GM23338 (cell line): ENCODE data around the gene FER. TPM values are rescaled to one million over a fixed set of nuclear protein-coding genes. Genes with fewer than 3 reads are reported as not detected.
A peak's percentile ranks its signal among the peaks of the same experiment; 100 is the strongest.

Source experiments
- ATAC-seq: fragments of 200-7000 bp; cut with Tn5 transposase; 3 replicates; pipeline ENCODE4 v1.9.1; 2020
- DNase-seq: peaks from one replicate; pipeline ENCODE4 v3.0.0-alpha.2; 2015; ENCODE audit warnings: low spot score
- H2AFZ ChIP-seq: fragments of 200-600 bp; sonication (generic); 2 replicates; pipeline ENCODE4 v1.8.0; 2016; ENCODE audit warnings: antibody characterized with exemption, mild to moderate bottlenecking, moderate library complexity
- H3F3A ChIP-seq: fragments of 200-600 bp; sonication (generic); replicated peaks from 2 replicates; pipeline ENCODE4 v1.8.0; 2017; ENCODE audit warnings: antibody characterized with exemption, mixed run types, low read depth
- H3K27ac ChIP-seq: fragments of 200-600 bp; sonication (generic); 2 replicates; pipeline ENCODE4 v1.6.1; 2016; ENCODE audit warnings: low read depth
- H3K27me3 ChIP-seq: fragments of 200-600 bp; sonication (generic); 2 replicates; pipeline ENCODE4 v1.8.0; 2016; ENCODE audit warnings: mild to moderate bottlenecking, mixed run types, moderate library complexity; ENCODE audit not compliant: insufficient read depth
- H3K36me3 ChIP-seq: fragments of 200-600 bp; sonication (generic); 2 replicates; pipeline ENCODE4 v1.8.0; 2016; ENCODE audit warnings: mild to moderate bottlenecking; ENCODE audit not compliant: insufficient read depth
- H3K4me1 ChIP-seq: fragments of 200-600 bp; sonication (generic); 2 replicates; pipeline ENCODE4 v1.8.0; 2016; ENCODE audit warnings: mild to moderate bottlenecking, moderate library complexity; ENCODE audit not compliant: insufficient read depth
- H3K4me2 ChIP-seq: fragments of 200-600 bp; sonication (generic); 2 replicates; pipeline ENCODE4 v1.7.1; 2017; ENCODE audit warnings: mixed run types
- H3K4me3 ChIP-seq: fragments of 200-600 bp; sonication (generic); 2 replicates; pipeline ENCODE4 v1.6.1; 2016; ENCODE audit warnings: mixed run types
- H3K79me2 ChIP-seq: fragments of 200-600 bp; sonication (generic); replicated peaks from 2 replicates; pipeline ENCODE4 v1.8.0; 2017; ENCODE audit warnings: mild to moderate bottlenecking; ENCODE audit not compliant: insufficient read depth
- H3K9me2 ChIP-seq: fragments of 200-600 bp; sonication (generic); 2 replicates; pipeline ENCODE4 v1.8.0; 2017; ENCODE audit not compliant: insufficient read depth
- H4K20me1 ChIP-seq: fragments of 200-600 bp; sonication (generic); replicated peaks from 2 replicates; pipeline ENCODE4 v1.8.0; 2017; ENCODE audit warnings: mild to moderate bottlenecking; ENCODE audit not compliant: insufficient read depth
- H3K27ac Mint-ChIP-seq: 2 replicates; pipeline ENCODE4 v1.8.0; 2020; ENCODE audit warnings: inconsistent platforms, mild to moderate bottlenecking, moderate library complexity, mixed read lengths
- H3K27me3 Mint-ChIP-seq: 3 replicates; pipeline ENCODE4 v1.8.0; 2022; ENCODE audit warnings: low read depth, mild to moderate bottlenecking, moderate library complexity, mixed read lengths, inconsistent platforms; ENCODE audit not compliant: insufficient read depth, poor library complexity
- H3K36me3 Mint-ChIP-seq: 3 replicates; pipeline ENCODE4 v1.8.0; 2021; ENCODE audit warnings: low read depth, mild to moderate bottlenecking, inconsistent platforms, moderate library complexity, mixed read lengths
- H3K4me1 Mint-ChIP-seq: 3 replicates; pipeline ENCODE4 v1.8.0; 2020; ENCODE audit warnings: mild to moderate bottlenecking, inconsistent platforms, mixed read lengths
- H3K4me3 Mint-ChIP-seq: 3 replicates; pipeline ENCODE4 v1.8.0; 2021; ENCODE audit warnings: moderate library complexity, mild to moderate bottlenecking, inconsistent platforms, mixed read lengths
- H3K9me3 Mint-ChIP-seq: 3 replicates; pipeline ENCODE4 v1.8.0; 2020; ENCODE audit warnings: moderate library complexity, mild to moderate bottlenecking, inconsistent platforms, mixed read lengths
- CREB1 ChIP-seq: fragments of 250-450 bp; sonication (Bioruptor Pico); IDR thresholded peaks from 2 replicates; pipeline ENCODE4 v1.5.0; 2020; ENCODE audit warnings: low read depth, mild to moderate bottlenecking, moderate library complexity
- CTCF ChIP-seq, 2 experiments: fragments of 200-600 bp in 1 of 2; sonication (generic) in 1 of 2; conservative IDR thresholded peaks; 2 replicates each; pipeline versions ENCODE4 v1.5.1 to v1.6.1; 2016 to 2017; ENCODE audit warnings: antibody characterized with exemption in 2 of 2, low read depth in 2 of 2, mild to moderate bottlenecking in 2 of 2, moderate library complexity in 1 of 2
- EZH2 ChIP-seq: fragments of 200-600 bp; sonication (generic); IDR thresholded peaks from one replicate; pipeline ENCODE4 v1.8.0; 2017; ENCODE audit warnings: antibody characterized with exemption, mild to moderate bottlenecking, low read depth; ENCODE audit not compliant: unreplicated experiment
- EZH2phosphoT487 ChIP-seq: fragments of 200-600 bp; sonication (generic); IDR thresholded peaks from one replicate; pipeline ENCODE4 v1.8.1; 2018; ENCODE audit warnings: antibody characterized with exemption; ENCODE audit not compliant: unreplicated experiment
- JUNB ChIP-seq: IDR thresholded peaks from one replicate; pipeline ENCODE4 v1.6.1; 2016; ENCODE audit warnings: antibody characterized with exemption; ENCODE audit not compliant: unreplicated experiment
- NANOG ChIP-seq: IDR thresholded peaks from 2 replicates; pipeline ENCODE4 v1.6.1; 2016; ENCODE audit warnings: antibody characterized with exemption, borderline replicate concordance
- POLR2AphosphoS5 ChIP-seq: IDR thresholded peaks from 2 replicates; pipeline ENCODE4 v1.6.1; 2016; ENCODE audit warnings: antibody characterized with exemption, low read depth
- REST ChIP-seq: IDR thresholded peaks from one replicate; pipeline ENCODE4 v1.6.1; 2018; ENCODE audit warnings: antibody characterized with exemption; ENCODE audit not compliant: unreplicated experiment
- STAT1 ChIP-seq: IDR thresholded peaks from one replicate; pipeline ENCODE4 v1.6.1; 2016; ENCODE audit warnings: antibody characterized with exemption; ENCODE audit not compliant: unreplicated experiment
- ZNF114 ChIP-seq: fragments of 250-450 bp; sonication (Bioruptor Pico); IDR thresholded peaks from 2 replicates; pipeline ENCODE4 v1.5.0; 2020; ENCODE audit warnings: mild to moderate bottlenecking, moderate library complexity
- ZNF331 ChIP-seq: fragments of 250-450 bp; sonication (Bioruptor Pico); IDR thresholded peaks from 2 replicates; pipeline ENCODE4 v1.5.0; 2020; ENCODE audit warnings: low read depth, mild to moderate bottlenecking, moderate library complexity
- polyA plus RNA-seq: library from polyadenylated mRNA; unstranded; fragments of >200 nt; fragmentation: Nextera tagmentation; extraction: Ambion mirVana; gene quantifications from 2 replicates; pipeline ENCODE4 v1.2.1, GENCODE V29; 2016
- total RNA-seq: library from RNA; depleted of rRNA; stranded (reverse); fragments of >200 nt; shearing (Covaris generic); gene quantifications from 2 replicates; pipeline ENCODE4 v1.2.3, GENCODE V29; 2014
- TF ChIP-seq, protein P1 (sequence below): IDR thresholded peaks from 2 replicates; pipeline ENCODE4 v1.6.1; 2016; ENCODE audit warnings: antibody characterized with exemption

Gene FER
- total and polyA plus RNA-seq, 2 experiments from 2014 or later, result 17.4 to 34.8 TPM

DNA sequence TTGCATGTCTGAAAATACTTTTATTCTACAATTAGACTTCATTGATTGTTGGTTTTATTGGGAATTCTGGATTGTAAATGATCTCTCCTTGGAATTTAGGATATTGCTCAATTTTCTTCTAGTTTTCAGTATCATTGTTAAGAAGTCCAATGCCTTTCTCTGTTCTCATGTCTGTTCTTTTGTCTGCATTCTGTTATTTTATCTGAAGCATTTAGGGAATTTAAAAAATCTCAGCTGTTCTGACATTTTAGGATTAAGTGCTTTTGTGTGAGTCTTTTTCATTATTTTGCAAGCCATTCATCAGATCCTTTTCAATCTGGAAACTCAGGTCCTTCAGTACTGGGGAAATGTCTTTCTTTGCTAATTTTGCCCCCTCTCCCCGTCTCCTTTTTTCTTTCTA, 4.4 kb upstream of the FER start:
- peak overlapping the region; percentile 66 for H3K27ac ChIP-seq
- Mint-ChIP-seq H3K4me3 (no peak overlapping the region), H3K9me3 (peaks cover 3% of the 10 kb centered on the region), H3K27me3 (no peaks in the 10 kb centered on the region), H3K27ac (no peak overlapping the region), H3K4me1 (peaks cover 20% of the 10 kb centered on the region), H3K36me3 (peaks cover 10% of the 10 kb centered on the region; the same call in 1 of the 3 replicates)
- peak; percentile 34 for DNase-seq
- no peaks in the 10 kb centered on the region for H3K79me2 ChIP-seq
- H3K27me3 ChIP-seq, result no peaks in the 10 kb centered on the region
- no peaks in the 10 kb centered on the region; the same call in 1 of the 2 replicates for H3F3A ChIP-seq
- H4K20me1 ChIP-seq, result no peaks in the 10 kb centered on the region
- no peak for TF ChIP-seq REST
- TF ChIP-seq POLR2AphosphoS5, result no peak
- no peak for TF ChIP-seq EZH2
- TF ChIP-seq CREB1 (CRISPR knock-in tag), result no peak
- TF ChIP-seq, protein P1, sequence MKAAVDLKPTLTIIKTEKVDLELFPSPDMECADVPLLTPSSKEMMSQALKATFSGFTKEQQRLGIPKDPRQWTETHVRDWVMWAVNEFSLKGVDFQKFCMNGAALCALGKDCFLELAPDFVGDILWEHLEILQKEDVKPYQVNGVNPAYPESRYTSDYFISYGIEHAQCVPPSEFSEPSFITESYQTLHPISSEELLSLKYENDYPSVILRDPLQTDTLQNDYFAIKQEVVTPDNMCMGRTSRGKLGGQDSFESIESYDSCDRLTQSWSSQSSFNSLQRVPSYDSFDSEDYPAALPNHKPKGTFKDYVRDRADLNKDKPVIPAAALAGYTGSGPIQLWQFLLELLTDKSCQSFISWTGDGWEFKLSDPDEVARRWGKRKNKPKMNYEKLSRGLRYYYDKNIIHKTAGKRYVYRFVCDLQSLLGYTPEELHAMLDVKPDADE, result no peak
- no peak for TF ChIP-seq EZH2phosphoT487
- TF ChIP-seq STAT1, result no peak
- no peak for TF ChIP-seq ZNF114 (CRISPR knock-in tag)
- TF ChIP-seq NANOG, result no peak
- H3K4me2 ChIP-seq, result peak overlapping the region; percentile 3; the same call in 1 of the 2 replicates
- ATAC-seq, result no peak
- peaks cover 13% of the 10 kb centered on the region; the same call in 1 of the 2 replicates for H3K4me1 ChIP-seq
- 0 out of 2 replicates have a peak, but pooled peaks cover 4% of the 10 kb centered on the region for H3K36me3 ChIP-seq
- H3K4me3 ChIP-seq, result no peak overlapping the region
- H3K9me2 ChIP-seq, result no peaks in the 10 kb centered on the region
- H2AFZ ChIP-seq, result no peak overlapping the region

- peak overlapping the region; percentile 66 for H3K27ac ChIP-seq
- no peaks in the 10 kb centered on the region for H3K27me3 ChIP-seq
- H2AFZ ChIP-seq, result peak overlapping the region; percentile 44; the same call in 1 of the 2 replicates
- DNase-seq (no peak), ATAC-seq (no peak)
- Mint-ChIP-seq H3K9me3 (peaks cover 3% of the 10 kb centered on the region), H3K4me1 (peaks cover 20% of the 10 kb centered on the region), H3K36me3 (peaks cover 10% of the 10 kb centered on the region; the same call in 1 of the 3 replicates), H3K27ac (no peak overlapping the region), H3K27me3 (peaks cover 2% of the 10 kb centered on the region), H3K4me3 (no peak overlapping the region)
- no peaks in the 10 kb centered on the region for H3K79me2 ChIP-seq
- no peak overlapping the region for H3K4me3 ChIP-seq
- H3K9me2 ChIP-seq, result no peaks in the 10 kb centered on the region
- no peaks in the 10 kb centered on the region; the same call in 1 of the 2 replicates for H3F3A ChIP-seq
- H4K20me1 ChIP-seq, result no peaks in the 10 kb centered on the region
- peak overlapping the region; percentile 3; the same call in 1 of the 2 replicates for H3K4me2 ChIP-seq
- H3K4me1 ChIP-seq, result peaks cover 13% of the 10 kb centered on the region; the same call in 1 of the 2 replicates
- 0 out of 2 replicates have a peak, but pooled peaks cover 4% of the 10 kb centered on the region for H3K36me3 ChIP-seq
- TF ChIP-seq STAT1 (no peak), CTCF (conservative IDR thresholded peaks at IDR 0.05; ENCODE audit: low read depth in 2 of 2) (no peak), POLR2AphosphoS5 (no peak), CREB1 (CRISPR knock-in tag) (no peak), ZNF331 (CRISPR knock-in tag) (no peak), JUNB (no peak), EZH2 (no peak), EZH2phosphoT487 (no peak), NANOG (no peak), ZNF114 (CRISPR knock-in tag) (no peak)
- TF ChIP-seq, protein P1, result no peak
Measured at GRCh38 chr5:108743846-108744245, 3.9 kb upstream of the FER start.
